H9 (cell line): ENCODE results near the gene MARCHF6. TPM values are rescaled to one million over a fixed set of nuclear protein-coding genes. Genes with fewer than 3 reads are reported as not detected.

Experiments used
- DNase-seq: peaks from one replicate; pipeline ENCODE4 v3.0.0-alpha.2; 2017
- H2AFZ ChIP-seq: one replicate; pipeline ENCODE4 v1.6.1; 2013; ENCODE audit warnings: mild to moderate bottlenecking, low read length, control low read depth, moderate library complexity
- H2AK5ac ChIP-seq: 2 replicates; pipeline ENCODE4 v1.6.1; 2013; ENCODE audit warnings: low read length, control low read depth, mixed read lengths; ENCODE audit not compliant: insufficient read length
- H2BK120ac ChIP-seq: one replicate; pipeline ENCODE4 v1.6.1; 2013; ENCODE audit warnings: low read depth, mild to moderate bottlenecking, low read length, control low read depth, inconsistent platforms; ENCODE audit not compliant: poor library complexity, severe bottlenecking
- H2BK12ac ChIP-seq: 2 replicates; pipeline ENCODE4 v1.6.1; 2013; ENCODE audit warnings: low read length, control low read depth, mixed read lengths, low read depth; ENCODE audit not compliant: insufficient read length
- H2BK15ac ChIP-seq: 2 replicates; pipeline ENCODE4 v1.6.1; 2013; ENCODE audit warnings: low read depth, low read length, control low read depth
- H2BK20ac ChIP-seq: one replicate; pipeline ENCODE4 v1.6.1; 2013; ENCODE audit warnings: low read depth, mild to moderate bottlenecking, low read length, control low read depth, inconsistent platforms; ENCODE audit not compliant: poor library complexity, severe bottlenecking
- H2BK5ac ChIP-seq: 2 replicates; pipeline ENCODE4 v1.6.1; 2013; ENCODE audit warnings: low read length, control low read depth, mixed read lengths; ENCODE audit not compliant: insufficient read length
- H3K14ac ChIP-seq: 2 replicates; pipeline ENCODE4 v1.6.1; 2013; ENCODE audit warnings: low read length, control low read depth; ENCODE audit not compliant: insufficient read depth
- H3K18ac ChIP-seq: 2 replicates; pipeline ENCODE4 v1.6.1; 2013; ENCODE audit warnings: low read depth, mild to moderate bottlenecking, mixed read lengths, low read length, control low read depth; ENCODE audit not compliant: insufficient read length
- H3K23ac ChIP-seq: 2 replicates; pipeline ENCODE4 v1.6.1; 2013; ENCODE audit warnings: low read length, control low read depth, mixed read lengths, low read depth; ENCODE audit not compliant: insufficient read length
- H3K23me2 ChIP-seq: 2 replicates; pipeline ENCODE4 v1.6.1; 2013; ENCODE audit warnings: low read depth, mild to moderate bottlenecking, mixed read lengths, low read length, control low read depth; ENCODE audit not compliant: insufficient read length, poor library complexity, severe bottlenecking
- H3K27ac ChIP-seq: 2 replicates; pipeline ENCODE4 v1.5.1; 2013; ENCODE audit warnings: low read length, control low read depth, mixed read lengths, low read depth; ENCODE audit not compliant: insufficient read length
- H3K27me3 ChIP-seq: 2 replicates; pipeline ENCODE4 v1.6.1; 2013; ENCODE audit warnings: low read length, control low read depth, inconsistent platforms; ENCODE audit not compliant: insufficient read depth
- H3K4ac ChIP-seq: 2 replicates; pipeline ENCODE4 v1.6.1; 2013; ENCODE audit warnings: low read depth, mild to moderate bottlenecking, control low read depth, inconsistent platforms, low read length, moderate library complexity
- H3K4me1 ChIP-seq: 2 replicates; pipeline ENCODE4 v1.6.1; 2013; ENCODE audit warnings: low read length, control low read depth, inconsistent platforms; ENCODE audit not compliant: insufficient read depth
- H3K4me2 ChIP-seq: 2 replicates; pipeline ENCODE4 v1.6.1; 2013; ENCODE audit warnings: low read length, control low read depth, mixed read lengths; ENCODE audit not compliant: insufficient read length, insufficient read depth
- H3K56ac ChIP-seq: 2 replicates; pipeline ENCODE4 v1.6.1; 2013; ENCODE audit warnings: low read depth, mild to moderate bottlenecking, mixed read lengths, low read length, control low read depth; ENCODE audit not compliant: insufficient read length
- H3K79me1 ChIP-seq: 2 replicates; pipeline ENCODE4 v1.6.1; 2013; ENCODE audit warnings: low read depth, mild to moderate bottlenecking, moderate library complexity, low read length, control low read depth, inconsistent platforms; ENCODE audit not compliant: insufficient read depth, poor library complexity, severe bottlenecking
- H3K79me2 ChIP-seq: 2 replicates; pipeline ENCODE4 v1.6.1; 2013; ENCODE audit warnings: low read length, control low read depth, inconsistent platforms; ENCODE audit not compliant: insufficient read depth
- H3K9ac ChIP-seq: 2 replicates; pipeline ENCODE4 v1.6.1; 2013; ENCODE audit warnings: low read length, control low read depth, mixed read lengths; ENCODE audit not compliant: insufficient read length; ENCODE audit errors: extremely low read depth
- H3K9me3 ChIP-seq: one replicate; pipeline ENCODE4 v1.6.1; 2013; ENCODE audit warnings: low read depth, low read length, inconsistent platforms; ENCODE audit not compliant: control insufficient read depth
- H3T11ph ChIP-seq: one replicate; pipeline ENCODE4 v1.6.1; 2013; ENCODE audit warnings: mild to moderate bottlenecking, low read length, control low read depth, inconsistent platforms
- H4K20me1 ChIP-seq: one replicate; pipeline ENCODE4 v1.6.1; 2013; ENCODE audit not compliant: control insufficient read depth, insufficient read length, insufficient read depth
- H4K5ac ChIP-seq: 2 replicates; pipeline ENCODE4 v1.6.1; 2013; ENCODE audit warnings: low read depth, mild to moderate bottlenecking, mixed read lengths, low read length, control low read depth; ENCODE audit not compliant: insufficient read length
- H4K8ac ChIP-seq: replicated peaks from 2 replicates; pipeline ENCODE4 v1.6.1; 2013; ENCODE audit warnings: low read length, control low read depth, mixed read lengths, low read depth; ENCODE audit not compliant: insufficient read length
- H4K91ac ChIP-seq: 2 replicates; pipeline ENCODE4 v1.6.1; 2013; ENCODE audit warnings: low read depth, mild to moderate bottlenecking, moderate library complexity, mixed read lengths, low read length, control low read depth; ENCODE audit not compliant: insufficient read length
- H3K27ac Mint-ChIP-seq, 3 experiments: 2 replicates in 2 of 3; 3 replicates in 1 of 3; pipeline ENCODE4 v1.8.0; 2020 to 2021; ENCODE audit warnings: mixed read lengths in 3 of 3, mild to moderate bottlenecking in 1 of 3, moderate library complexity in 1 of 3
- H3K27me3 Mint-ChIP-seq: 2 replicates; pipeline ENCODE4 v1.8.0; 2021; ENCODE audit warnings: low read depth, mild to moderate bottlenecking, moderate library complexity, mixed read lengths
- H3K36me3 Mint-ChIP-seq, 3 experiments: 2 replicates in 2 of 3; 3 replicates in 1 of 3; pipeline ENCODE4 v1.8.0; 2020 to 2021; ENCODE audit warnings: low read depth in 3 of 3, mixed read lengths in 3 of 3; ENCODE audit not compliant: insufficient read depth in 1 of 3
- H3K4me1 Mint-ChIP-seq, 2 experiments: 2 replicates each; pipeline ENCODE4 v1.8.0; 2020; ENCODE audit warnings: mixed read lengths in 2 of 2
- H3K4me3 Mint-ChIP-seq, 2 experiments: 2 replicates in 1 of 2; 3 replicates in 1 of 2; pipeline ENCODE4 v1.8.0; 2020 to 2021; ENCODE audit warnings: mild to moderate bottlenecking in 2 of 2, mixed read lengths in 2 of 2, moderate library complexity in 1 of 2
- H3K9me3 Mint-ChIP-seq, 2 experiments: 2 replicates in 1 of 2; 3 replicates in 1 of 2; pipeline ENCODE4 v1.8.0; 2020; ENCODE audit warnings: mild to moderate bottlenecking in 2 of 2, mixed read lengths in 2 of 2, moderate library complexity in 1 of 2
- CTCF ChIP-seq: fragments of 200-600 bp; sonication (generic); conservative IDR thresholded peaks from 3 replicates; pipeline ENCODE4 v1.8.0; 2021; ENCODE audit warnings: antibody characterized with exemption, mild to moderate bottlenecking
- WGBS: extraction: QIAGEN DNeasy Blood & Tissue Kit; methylation state at CpG from one replicate; pipeline ENCODE4 v1.1.7; 2013; ENCODE audit warnings: missing lambda C conversion rate, low lambda C conversion rate, mixed read lengths; ENCODE audit not compliant: insufficient read length; ENCODE audit errors: extremely low coverage; 5-methylcytosine and 5-hydroxymethylcytosine counted together
- total RNA-seq: library from RNA; stranded (reverse); gene quantifications from 2 replicates; pipeline ENCODE4 v1.2.1, GENCODE V29; 2021

MARCHF6 gene
- total RNA-seq, 1 experiment from 2014 or later: 118 TPM

- H4K5ac ChIP-seq: no peak overlapping the region
- H3K18ac ChIP-seq: no peak overlapping the region
- H3K23ac ChIP-seq: no peak overlapping the region
- no peak overlapping the region for H3K9ac ChIP-seq
- Mint-ChIP-seq H3K4me1 (peaks cover 26 to 27% of the 10 kb centered on the region in 2 experiments), H3K36me3 (peaks cover 0 to 4% (median 3%) of the 10 kb centered on the region in 3 experiments; a peak in 2 of 7 replicates), H3K27me3 (no peaks in the 10 kb centered on the region), H3K4me3 (no peak overlapping the region), H3K27ac (no peak overlapping the region; a peak in 1 of 7 replicates), H3K9me3 (no peaks in the 10 kb centered on the region)
- no peak overlapping the region for H3T11ph ChIP-seq
- H3K27ac ChIP-seq: no peak overlapping the region
- H2BK15ac ChIP-seq: no peak overlapping the region
- no peak overlapping the region for H2BK5ac ChIP-seq
- WGBS: no CpG with 5 or more reads among the region's 1 CpG
- H3K79me2 ChIP-seq: peaks cover 24% of the 10 kb centered on the region; the same call in 1 of the 2 replicates
- DNase-seq: no peak
- H4K91ac ChIP-seq: no peak overlapping the region
- H3K79me1 ChIP-seq: peaks cover 7% of the 10 kb centered on the region
- no peak overlapping the region for H3K14ac ChIP-seq
- no peak overlapping the region for H2BK120ac ChIP-seq
- no peak overlapping the region for H2AFZ ChIP-seq
- no peak overlapping the region for H3K4ac ChIP-seq
- H3K23me2 ChIP-seq: no peaks in the 10 kb centered on the region
- no peaks in the 10 kb centered on the region for H4K20me1 ChIP-seq
- no peak overlapping the region for H2BK20ac ChIP-seq
- no peaks in the 10 kb centered on the region for H3K9me3 ChIP-seq
- no peak overlapping the region for H2BK12ac ChIP-seq
- H3K56ac ChIP-seq: no peak overlapping the region
- H3K4me1 ChIP-seq: peaks cover 2% of the 10 kb centered on the region; the same call in 1 of the 2 replicates
- H2AK5ac ChIP-seq: no peak overlapping the region
- H3K27me3 ChIP-seq: no peaks in the 10 kb centered on the region
- no peak overlapping the region for H4K8ac ChIP-seq
- no peak for TF ChIP-seq CTCF
- no peak overlapping the region for H3K4me2 ChIP-seq
Measured at GRCh38 chr5:10367579-10367978, 14.1 kb downstream of the MARCHF6 start.
